Measurements from ENCODE around the gene OSBPL6.
"Not testable (repeated sequence)": the region's sequence is repeated elsewhere in the genome, so short reads cannot be mapped to it uniquely, and the experiment has no call there.

OSBPL6 gene

DNA sequence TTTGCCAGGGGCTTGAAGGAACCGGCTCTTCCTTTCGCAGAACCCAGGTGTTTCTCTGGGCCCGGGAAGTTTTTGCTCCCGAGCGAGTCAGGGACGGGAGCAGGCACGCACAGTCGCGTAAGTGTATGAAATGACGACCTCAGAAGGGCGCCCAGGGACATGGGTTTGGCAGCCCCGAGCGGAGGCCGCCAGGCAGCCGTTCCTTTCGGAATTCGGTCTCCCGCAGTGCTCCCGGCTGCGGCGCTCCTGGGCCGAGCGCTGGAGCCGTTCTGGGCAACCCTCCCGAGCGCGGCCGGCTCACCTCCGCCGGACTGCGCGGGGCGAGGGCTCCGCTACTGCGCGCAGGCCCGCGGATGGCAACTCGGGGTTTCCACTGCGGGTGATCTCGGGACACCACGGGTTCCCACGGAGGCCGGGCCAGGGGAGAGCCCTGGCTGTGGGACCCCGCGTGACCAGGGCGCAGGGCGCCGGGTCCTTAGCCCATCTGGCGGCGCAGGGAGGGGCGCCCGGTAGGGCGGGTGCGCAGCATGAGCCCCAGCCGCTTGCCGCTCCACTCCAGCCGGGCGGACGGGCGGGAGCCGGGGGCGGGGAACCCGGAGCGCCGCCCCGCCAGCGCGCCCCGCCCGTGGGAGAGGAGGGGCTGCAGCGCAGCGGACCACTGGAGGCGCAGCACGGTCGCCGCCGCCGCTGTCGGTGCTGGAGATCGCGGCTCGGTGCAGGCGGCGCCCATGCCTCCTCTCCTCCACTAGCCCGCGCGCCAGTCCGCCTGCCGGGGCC is at the start of gene OSBPL6:
TSS of gene OSBPL6 (plus strand) at position 690 of the 777 bp plus-strand sequence. CDS start 111,673 bp downstream, outside the sequence.
- DNase-seq (ENCODE audit: low spot score): peak; percentile 79

DNA sequence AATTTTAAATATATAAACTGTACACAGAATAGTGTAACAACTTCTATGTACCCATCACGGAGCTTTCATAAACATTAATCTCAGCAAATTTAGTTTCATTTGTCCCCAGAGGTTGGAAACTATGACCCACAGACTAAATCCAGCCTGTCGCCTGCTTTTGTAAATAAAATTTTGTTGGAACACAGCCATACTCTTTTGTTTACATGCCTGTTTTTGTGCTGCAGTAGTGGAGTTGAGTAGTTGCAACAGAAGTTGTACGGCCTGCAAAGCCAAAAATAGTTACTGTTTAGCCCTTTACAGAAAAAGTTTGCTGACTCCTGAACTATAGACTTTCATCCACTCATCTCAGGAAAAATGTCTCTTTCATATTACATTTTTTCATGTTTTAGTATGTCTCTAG is 42.3 kb upstream of the OSBPL6 start:
- DNase-seq (ENCODE audit: low spot score): peak; percentile 23

DNA sequence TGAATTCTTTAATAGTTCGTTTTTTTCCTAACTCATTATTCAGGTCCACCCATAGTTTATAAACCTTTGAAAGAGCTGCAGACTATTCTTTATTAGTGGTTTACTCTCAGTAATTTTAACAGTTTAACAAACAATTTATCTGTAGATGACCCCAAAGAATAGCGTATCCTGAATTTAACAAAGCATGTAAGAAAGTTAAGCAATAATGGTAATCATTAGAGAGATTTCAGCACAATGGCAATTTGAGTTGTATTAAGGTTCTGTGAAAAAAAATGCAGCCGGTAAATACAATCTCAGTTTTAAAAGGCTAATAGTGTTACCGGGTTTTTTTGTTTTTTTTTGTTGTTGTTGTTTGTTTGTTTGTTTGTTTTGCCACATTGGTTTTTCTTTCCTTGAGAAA is 41.8 kb upstream of the OSBPL6 start:
- no peak for DNase-seq (ENCODE audit: low spot score)

DNA sequence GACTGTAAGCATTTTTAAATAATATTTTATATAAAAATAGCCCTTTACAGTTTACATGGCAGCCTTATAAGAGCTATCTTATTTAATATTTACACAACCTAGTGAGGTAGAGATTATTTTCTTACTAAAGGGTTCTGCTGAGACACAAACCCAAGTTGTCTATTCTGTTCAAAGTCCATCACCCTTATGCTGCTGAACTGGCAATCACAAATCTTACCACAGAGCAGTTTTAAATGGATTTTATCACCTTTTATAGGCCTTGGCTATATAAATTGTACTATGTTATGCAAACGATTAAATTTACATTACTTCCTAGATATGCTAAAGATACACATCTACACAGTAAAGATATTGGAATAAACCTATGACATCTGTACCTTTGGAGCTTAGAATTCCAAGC is 41.3 kb upstream of the OSBPL6 start:
- no peak for DNase-seq (ENCODE audit: low spot score)

DNA sequence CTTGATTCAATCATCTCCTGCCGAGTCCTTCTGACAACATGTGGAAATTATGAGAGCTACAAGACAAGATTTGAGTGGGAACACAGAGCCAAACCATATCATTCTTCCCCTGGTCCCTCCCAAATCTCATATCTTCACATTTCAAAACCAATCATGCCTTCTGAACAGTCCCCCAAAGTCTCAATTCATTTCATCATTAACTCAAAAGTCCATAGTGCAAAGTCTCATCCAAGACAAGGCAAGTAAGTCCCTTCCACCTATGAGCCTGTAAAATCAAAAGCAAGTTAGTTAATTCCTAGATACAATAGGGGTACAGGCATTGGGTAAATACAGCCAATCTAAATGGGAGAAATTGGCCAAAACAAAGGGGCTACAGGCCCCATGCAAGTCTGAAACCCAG is 40.4 kb upstream of the OSBPL6 start:
- DNase-seq (ENCODE audit: low spot score): not testable (repeated sequence)

DNA sequence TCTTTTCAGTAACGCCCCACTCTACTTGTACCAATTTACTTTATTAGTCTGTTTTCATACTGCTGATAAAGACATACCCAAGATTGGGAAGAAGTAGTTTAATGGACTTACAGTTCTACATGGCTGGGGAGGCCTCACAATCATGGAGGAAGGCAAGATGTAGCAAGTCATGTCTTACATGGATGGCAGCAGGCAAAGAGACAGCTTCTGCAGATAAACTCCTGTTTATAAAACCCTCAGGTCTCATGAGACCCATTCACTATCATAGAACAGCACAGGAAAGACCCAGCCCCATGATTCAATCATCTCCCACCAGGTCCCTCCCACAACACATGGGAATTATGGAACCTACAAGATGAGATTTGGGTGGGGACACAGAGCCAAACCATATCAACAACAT is 38.8 kb upstream of the OSBPL6 start:
- no peak for DNase-seq (ENCODE audit: low spot score)

DNA sequence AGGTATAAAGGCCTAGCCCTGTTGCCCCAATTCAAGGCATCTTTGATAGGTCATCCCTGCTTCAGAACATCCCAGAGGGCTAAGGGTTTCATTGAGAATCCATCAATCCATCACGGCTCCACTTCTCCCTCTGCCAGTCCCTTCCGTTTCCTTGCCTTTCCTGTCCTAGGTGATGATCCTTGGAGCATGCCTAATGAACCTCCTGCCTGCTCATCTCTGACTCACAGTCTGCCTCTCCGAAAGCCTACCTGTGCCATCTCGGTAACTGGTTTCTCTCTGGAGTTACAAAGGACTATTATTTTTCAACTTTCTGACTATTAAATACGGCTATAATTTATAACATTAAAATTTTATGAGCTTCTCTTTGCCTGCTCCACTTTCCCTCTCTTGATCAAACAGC is 36.7 kb upstream of the OSBPL6 start:
- no peak for DNase-seq (ENCODE audit: low spot score)

DNA sequence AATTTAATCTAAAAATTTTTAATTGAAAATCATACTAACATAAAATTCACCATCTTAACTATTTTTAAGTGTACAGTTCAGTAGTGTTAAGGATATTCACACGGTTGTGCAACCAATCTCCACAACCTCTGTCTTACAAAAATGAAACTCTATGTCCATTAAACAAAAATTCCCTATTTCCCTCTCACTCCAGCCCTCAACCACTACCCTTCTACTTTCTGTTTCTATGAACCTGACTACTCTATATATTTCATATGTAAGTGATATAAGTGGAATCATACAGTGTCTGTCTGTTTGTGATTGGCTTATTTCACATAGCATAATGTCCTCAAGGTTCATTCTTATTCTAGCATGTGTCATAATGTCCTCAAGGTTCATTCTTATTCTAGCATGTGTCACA is 34.3 kb upstream of the OSBPL6 start:
- no peak for DNase-seq (ENCODE audit: low spot score)

DNA sequence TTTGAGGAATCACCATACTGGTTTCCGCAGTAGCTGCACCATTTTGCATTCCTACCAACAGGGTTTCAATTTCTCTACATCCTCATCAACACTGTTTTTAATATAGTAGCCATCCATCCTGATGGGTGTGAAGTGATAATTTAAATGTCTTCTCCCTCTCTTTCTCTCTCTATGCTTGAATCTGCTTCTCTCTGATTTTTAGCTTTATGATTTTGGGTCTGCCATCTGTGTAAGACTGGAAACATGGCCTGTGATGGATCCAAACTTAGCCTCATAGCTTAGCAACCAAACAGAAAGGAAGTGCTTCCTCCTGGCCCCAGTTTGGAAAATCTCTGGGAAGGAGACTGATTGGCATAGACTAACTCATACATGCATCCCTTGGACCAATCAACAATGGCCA is 33.7 kb upstream of the OSBPL6 start:
- no peak for DNase-seq (ENCODE audit: low spot score)

DNA sequence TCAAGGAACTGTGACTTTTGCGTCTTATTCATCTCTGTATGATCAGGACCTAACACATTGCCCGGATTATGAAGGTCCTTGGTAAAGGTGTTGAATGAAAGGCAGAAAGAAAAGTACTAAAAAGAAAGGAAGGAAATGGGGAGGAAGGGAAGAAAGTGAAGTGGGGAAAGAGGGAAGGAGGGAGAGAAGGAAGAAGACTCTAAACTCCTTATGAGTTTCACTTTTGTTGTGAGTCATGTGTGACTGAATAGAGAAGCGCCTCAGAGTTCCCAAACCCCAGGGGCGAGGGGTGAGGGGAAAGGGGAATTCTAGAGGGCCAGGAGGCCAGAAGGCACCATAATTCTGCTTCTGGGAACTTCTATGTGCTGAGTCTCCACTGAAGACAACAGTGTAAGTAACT is 30.9 kb upstream of the OSBPL6 start:
- DNase-seq (ENCODE audit: low spot score): no peak

DNA sequence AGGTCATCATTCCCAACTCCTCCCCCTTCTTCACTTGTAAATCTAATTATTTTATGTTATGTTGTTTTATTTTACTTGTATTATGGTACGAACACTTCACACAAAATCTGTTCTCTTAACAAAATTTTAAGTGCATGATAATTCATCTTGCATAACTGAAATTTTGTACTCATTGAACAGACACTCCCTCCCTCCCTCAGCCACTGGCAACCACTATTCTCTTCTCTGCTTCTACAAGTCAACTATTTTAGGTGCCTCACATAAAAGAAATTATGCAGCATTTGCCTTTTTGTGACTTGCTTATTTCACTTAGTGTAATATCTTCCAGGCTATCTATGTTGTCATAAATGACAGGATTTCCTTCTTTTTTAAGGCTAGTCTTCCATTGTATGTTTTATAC is 30.4 kb upstream of the OSBPL6 start:
- DNase-seq (ENCODE audit: low spot score): no peak

DNA sequence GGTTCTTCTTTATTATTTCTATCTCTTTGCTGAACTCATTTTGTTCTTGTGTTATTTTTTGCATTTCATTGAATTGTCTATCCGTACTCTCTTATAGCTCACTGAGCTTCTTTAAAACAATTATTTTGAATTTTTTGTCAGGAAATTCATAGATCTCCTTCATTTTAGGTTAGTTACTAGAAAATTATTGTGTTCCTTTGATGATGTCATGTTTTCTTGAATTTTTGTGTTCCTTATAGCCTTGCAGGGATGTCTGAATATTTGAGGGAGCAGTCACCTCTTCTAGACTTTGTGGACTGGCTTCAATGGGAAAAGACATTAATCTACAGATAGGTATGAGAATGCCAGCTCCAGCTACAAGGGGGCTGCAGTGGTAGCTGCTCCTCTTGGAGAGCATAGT is 20.7 kb upstream of the OSBPL6 start:
- DNase-seq (ENCODE audit: low spot score): no peak

DNA sequence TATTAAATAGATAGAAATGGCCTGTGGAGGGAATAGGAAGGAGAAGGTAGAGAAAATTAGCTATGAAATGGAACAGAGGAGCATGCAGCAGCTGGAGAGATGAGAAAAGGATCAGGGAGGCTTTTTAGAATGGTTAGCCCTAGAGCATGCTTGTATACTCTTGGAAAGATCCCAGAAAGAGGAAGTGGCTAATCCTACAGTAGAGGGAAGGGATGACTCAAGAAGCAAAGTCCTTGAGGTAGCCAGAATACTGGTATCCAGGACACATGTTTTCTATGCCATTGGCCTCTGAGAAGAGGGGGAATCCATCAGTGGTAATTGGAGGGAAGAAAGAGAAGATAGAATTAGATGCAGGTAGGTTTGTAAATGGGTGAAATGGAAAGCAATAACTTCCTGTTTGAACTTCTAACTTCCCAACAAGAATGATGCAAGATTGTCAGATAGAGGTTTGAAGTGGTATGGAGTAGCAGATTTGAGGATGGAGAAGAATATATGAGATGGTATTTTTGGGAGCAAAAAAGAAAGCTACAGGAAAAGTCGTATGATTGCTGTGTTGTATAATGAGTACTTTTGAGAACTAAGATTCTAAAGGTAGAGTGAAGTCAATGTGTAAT is 17.1 kb upstream of the OSBPL6 start:
- DNase-seq (ENCODE audit: low spot score): no peak

DNA sequence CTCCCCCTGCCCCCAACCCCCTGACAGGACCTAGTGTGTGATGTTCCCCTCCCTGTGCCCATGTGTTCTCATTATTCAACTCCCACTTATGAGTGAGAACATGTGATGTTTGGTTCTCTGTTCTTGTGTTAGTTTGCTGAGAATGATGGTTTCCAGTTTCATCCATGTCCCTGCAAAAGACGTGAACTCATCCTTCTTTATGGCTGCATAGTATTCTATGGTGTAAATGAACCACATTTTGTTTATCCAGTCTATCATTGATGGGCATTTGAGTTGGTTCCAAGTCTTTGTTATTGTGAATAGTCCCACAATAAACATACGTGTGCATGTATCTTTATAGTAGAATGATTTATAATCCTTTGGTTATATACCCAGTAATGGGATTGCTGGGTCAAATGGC is 13.7 kb upstream of the OSBPL6 start:
- not testable (repeated sequence) for DNase-seq (ENCODE audit: low spot score)

DNA sequence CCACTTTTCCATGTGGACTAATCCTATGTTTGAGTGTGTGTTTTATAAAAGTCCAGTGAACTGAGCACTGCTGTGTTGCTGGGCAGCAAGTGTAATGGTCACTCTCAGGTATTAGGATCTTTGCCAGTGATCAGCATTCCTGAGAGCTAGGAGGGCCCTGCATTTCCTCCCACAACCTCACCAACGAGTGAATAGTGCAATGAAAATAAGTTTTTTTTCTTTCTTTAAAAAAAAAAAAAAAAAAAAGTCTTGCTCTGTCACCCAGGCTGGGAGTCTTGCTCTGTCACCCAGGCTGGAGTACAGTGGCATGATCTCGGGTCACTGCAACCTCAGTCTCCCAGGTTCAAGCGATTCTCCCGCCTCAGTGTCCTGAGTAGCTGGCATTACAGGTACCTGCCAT is 6.5 kb upstream of the OSBPL6 start:
- DNase-seq (ENCODE audit: low spot score): no peak

DNA sequence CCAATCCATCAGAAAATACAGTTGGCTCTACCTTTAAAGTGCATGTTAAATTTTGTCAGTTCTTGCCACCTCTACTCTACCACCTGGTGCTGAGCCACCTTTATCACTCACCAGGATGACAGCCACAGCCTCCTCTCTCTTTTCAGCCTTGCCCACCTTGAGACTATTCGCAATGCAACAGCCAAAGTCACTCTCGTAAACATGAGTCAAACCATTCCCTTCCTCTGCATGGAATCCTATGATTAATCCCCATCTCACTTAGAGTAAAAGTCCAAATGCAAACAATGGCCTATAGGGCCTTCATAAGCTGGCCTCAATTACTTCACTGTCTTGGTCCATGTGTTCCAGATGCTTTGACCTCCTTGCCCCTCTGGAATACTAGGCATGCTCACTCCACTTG is 5.8 kb upstream of the OSBPL6 start:
- DNase-seq (ENCODE audit: low spot score): no peak

DNA sequence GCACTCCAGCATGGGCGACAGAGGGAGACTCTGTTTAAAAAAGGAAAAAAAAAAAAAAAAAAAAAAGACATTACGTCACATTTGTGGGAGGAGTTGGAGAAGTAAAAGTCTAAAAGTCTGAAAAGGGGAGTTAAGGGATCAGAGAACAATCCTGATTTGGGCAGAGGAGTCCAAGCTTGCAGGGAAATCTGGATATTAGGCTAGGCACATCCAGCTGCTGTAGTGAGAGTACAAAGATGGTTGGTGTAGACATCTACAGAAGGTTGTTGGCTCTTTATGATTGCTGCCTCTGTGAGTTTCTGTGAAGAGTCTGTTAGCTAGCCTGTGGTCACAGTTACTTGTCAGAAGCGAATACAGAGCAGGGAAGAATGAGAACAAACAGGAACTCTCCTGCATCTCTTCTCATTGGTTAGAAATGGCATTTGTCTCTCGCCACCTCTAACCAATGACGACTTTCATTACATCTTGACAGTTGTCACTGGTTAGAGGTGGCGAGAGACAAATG is 3.3 kb upstream of the OSBPL6 start:
- no peak for DNase-seq (ENCODE audit: low spot score)

DNA sequence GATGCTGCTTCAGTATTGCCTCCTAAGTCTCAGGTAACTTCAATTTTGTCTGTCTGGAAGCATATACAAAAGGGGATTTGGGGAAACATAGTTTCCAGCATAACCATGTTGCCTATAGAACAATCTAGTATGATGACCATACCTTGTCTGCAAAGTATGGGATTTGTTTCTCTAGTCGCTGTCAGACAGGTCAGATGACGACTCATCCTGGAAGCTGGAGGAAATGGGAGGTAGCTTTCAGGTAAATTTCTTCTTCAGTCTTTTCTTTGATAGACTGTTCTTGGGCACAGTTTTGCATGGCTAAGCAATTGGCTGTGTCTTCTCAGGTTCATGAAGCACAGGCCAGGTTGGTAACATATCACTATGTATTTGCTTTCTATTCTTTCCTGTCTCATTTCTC is 2.8 kb upstream of the OSBPL6 start:
- no peak for DNase-seq (ENCODE audit: low spot score)

DNA sequence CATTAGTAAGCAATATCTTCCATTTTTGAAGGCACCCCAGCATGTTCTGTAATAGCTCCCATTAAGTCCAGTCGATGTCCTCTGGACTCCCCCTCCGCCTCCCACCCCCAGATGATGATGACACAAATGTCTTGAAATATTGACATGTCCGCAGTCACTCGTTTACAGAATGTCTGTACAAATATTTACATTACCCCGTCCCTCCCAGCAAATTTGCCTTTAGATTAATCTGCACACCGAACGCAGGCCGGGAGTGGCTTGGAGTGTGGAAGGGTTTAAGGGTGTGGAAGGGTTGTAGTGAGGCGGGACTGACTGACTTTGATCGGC is 853 bp upstream of the OSBPL6 start:
- no peak for DNase-seq (ENCODE audit: low spot score)

DNA sequence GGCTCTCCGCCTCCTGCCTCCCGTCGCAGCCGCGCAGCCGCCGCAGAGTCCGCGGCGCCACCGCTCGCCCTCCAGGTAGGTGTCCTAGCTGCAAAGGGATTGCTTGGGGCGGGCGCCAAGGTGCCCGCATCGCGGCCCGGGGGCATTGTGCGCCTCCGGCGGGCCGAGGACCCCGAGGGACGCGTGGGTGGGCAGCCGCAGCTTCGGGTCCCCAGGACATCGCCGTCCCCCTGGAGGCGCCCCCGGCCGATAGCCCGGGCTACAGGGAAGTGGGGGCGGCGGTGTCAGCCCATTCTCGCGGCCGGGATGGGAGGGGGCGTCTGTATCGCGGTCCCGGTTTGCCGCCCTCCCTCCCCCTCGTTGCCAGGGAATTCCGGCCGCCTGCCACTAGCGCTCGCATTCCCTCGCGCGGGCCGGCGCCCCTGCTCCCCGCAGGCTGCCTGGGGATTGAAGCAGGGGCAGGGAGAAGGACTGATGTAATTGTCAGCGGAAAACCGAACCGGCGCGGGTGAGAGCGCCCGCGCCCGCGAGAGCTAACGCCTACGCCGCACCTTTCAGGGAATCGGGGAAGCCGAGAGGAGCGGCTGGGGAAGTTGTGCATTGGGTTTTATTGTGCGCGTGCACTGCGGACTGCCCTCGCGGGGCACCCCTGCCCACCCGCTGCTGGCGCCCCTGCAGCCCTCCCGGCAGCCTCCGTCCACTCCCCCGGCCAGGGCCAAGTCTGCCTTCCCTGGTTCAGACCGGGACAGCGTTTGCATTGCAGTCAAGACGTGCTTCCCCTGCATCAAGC is 483 bp downstream of the OSBPL6 start:
- peak; percentile 53 for DNase-seq (ENCODE audit: low spot score)

DNA sequence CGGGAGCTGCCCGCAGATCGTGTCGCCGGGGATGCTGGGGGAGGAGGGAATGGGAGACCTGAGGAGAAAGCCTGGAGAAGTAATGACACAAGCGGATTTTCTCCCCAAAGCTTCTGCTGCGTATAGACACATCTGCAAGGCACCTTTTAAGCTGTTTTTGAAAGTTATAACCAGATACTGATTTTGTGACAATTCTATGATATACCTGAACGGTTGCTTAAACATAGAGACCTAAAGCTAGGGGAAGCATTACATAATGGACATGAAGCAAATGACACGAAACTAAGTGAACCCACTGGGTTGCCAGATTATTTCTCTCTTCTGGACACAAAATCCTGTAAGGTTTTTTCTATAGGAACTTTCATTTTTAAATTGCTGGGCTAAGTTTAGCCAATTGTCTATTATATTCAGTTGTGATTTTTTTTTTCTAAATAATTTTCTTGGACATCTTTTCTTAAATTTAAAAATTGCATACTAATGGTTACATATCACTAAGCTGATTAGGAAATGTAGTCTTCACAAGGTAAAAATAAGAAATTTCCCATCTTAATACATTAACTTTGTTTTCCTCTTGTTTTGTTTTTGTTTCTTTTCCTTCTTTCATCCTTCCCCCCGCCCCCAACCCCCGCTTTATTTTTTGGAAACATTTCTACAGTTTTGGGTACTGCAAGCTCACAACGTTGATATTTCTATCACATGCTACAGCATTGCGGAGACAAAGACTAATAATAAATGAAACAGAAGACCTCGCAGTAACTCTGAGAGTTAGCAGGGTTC is 1.3 kb downstream of the OSBPL6 start:
- peak; percentile 67 for DNase-seq (ENCODE audit: low spot score)

DNA sequence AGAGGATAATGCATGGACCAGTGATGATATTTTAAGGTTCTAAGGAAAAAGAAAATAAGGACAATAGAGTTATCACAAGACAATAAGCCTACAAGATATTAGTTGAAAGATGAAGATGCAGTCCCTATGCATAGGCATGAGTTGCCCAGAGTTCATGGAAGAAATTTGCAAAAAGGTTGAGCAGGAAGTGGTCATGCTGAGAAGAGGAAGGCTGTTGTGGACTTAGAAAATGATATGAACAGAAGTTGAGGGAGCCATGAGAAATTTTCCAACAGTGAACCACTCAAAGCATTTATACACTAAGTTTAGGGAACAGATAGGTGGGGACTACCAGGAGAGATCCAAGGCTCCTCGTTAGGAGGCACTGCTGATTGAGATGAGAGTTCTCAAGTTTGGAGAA is 3.5 kb downstream of the OSBPL6 start:
- no peak for DNase-seq (ENCODE audit: low spot score)
